AG09319 (cell line): ENCODE data around the gene PSMD2.

Experiments
- DNase-seq: peaks from one replicate; pipeline ENCODE4 v3.0.0-alpha.2; 2010; ENCODE audit warnings: low read depth; ENCODE audit errors: extremely low read depth
- TF ChIP-seq, protein P1 (sequence below): IDR thresholded peaks from 2 replicates; pipeline ENCODE4 v1.5.1; 2011; ENCODE audit warnings: low read depth, mild to moderate bottlenecking, inconsistent platforms, low read length, moderate library complexity

PSMD2 gene

DNA sequence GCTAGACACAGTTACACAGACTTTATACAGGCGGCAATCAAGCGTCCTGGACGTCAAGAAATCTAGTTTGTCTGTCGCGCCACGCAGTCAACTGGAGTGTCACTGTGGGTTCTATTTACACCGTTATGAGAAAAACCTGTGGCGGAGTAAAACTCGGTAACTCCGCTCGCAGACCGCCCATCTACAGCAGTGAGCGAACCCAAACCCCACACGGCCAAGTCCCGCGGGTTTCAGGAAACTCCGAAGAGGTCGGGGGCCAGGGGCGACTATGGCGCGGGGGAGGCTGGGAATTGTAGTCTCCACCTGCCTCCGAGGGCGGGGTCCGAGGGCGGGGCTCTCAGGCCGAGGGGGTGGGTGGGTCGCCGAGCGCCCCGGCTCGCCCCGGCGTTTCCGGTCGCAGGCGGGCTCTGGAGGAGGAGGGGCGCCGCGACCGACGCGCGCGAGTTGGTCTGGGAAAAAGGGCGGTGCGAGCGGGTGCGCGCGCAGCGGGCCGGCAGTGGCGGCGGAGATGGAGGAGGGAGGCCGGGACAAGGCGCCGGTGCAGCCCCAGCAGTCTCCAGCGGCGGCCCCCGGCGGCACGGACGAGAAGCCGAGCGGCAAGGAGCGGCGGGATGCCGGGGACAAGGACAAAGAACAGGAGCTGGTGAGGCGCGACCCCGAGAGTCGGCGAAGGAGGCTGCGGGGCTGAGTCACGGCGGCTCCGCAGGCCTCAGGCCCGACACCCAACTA, at the start of gene PSMD2:
Gene PSMD2 (plus strand): TSS at position 483 of the 729 bp plus-strand sequence. CDS start 26 bp downstream, at position 509.
- DNase-seq: peak; percentile 90
- TF ChIP-seq, protein P1, sequence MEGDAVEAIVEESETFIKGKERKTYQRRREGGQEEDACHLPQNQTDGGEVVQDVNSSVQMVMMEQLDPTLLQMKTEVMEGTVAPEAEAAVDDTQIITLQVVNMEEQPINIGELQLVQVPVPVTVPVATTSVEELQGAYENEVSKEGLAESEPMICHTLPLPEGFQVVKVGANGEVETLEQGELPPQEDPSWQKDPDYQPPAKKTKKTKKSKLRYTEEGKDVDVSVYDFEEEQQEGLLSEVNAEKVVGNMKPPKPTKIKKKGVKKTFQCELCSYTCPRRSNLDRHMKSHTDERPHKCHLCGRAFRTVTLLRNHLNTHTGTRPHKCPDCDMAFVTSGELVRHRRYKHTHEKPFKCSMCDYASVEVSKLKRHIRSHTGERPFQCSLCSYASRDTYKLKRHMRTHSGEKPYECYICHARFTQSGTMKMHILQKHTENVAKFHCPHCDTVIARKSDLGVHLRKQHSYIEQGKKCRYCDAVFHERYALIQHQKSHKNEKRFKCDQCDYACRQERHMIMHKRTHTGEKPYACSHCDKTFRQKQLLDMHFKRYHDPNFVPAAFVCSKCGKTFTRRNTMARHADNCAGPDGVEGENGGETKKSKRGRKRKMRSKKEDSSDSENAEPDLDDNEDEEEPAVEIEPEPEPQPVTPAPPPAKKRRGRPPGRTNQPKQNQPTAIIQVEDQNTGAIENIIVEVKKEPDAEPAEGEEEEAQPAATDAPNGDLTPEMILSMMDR: no peak

DNA sequence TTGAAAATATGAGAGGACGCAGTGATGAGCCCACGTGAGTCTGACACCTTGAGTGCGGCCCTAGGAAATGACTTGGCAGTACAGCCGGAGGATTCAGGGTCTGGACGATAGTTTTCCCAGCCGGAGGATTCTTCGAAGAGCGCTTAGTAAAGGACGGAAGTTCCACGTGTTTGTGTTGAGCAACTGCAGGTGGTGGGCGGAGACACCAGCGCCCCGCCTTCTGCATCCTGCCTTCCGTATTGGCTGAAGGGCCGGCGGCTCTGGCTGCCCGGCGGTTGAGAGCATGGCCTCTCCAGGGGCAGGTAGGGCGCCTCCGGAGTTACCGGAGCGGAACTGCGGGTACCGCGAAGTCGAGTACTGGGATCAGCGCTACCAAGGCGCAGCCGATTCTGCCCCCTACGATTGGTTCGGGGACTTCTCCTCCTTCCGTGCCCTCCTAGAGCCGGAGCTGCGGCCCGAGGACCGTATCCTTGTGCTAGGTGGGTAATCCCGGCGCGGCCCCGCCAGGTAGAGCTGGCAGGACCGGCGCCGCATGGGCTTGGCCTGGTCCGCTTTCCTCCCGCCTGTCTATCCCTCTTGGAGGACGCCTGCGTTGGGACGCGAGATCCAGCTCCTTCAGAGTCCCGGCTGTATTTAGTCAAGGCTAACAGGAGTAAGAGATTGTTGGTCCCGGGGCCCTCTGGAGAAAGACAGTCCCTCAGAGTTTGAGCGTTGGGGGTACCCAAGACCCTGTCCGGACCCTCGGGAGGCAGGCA, 49.5 kb upstream of the PSMD2 start, which contains the start of gene EEF1AKMT4:
Gene EEF1AKMT4 (plus strand): TSS at position 261 of the 755 bp plus-strand sequence. CDS start 23 bp downstream, at position 284.
- DNase-seq: peak; percentile 90

DNA sequence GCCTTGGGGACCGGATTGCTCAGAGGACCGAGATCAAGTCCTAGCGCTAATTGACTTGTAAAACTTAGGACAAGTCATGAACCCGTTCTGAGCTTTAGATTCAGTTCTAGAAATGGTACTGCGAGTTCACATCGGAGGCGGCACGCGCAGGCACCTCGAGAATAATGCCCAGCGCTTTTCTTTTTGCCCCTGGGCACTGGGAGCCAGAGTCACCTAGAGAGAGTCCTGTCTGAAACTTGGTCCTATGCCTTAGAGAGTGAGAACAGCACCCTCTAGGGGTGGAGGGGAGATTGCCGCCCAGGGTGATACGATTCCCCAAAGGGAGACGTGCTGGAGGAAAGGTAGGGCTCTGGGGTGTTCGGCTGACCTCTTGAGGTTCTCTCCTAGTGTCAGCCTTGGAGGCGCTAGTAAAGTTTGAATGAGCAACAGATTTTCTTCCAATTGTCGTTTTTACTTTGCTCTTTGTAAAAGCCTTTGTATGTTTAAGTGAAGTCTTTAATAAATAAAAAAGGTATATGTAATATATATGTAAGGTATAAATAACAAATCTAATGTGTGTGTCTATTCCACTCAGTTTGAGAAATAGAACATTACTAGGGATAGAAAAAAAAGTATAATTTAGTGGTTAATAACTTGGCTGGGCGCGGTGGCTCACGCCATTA, 48.7 kb upstream of the PSMD2 start:
- peak; percentile 54 for DNase-seq
- TF ChIP-seq, protein P1: peak; percentile 96

More for the DNA sequence above, 49.5 kb upstream of the PSMD2 start, which contains the start of gene EEF1AKMT4:
- TF ChIP-seq, protein P1: no peak; the same call in none of the 2 replicates

DNA sequence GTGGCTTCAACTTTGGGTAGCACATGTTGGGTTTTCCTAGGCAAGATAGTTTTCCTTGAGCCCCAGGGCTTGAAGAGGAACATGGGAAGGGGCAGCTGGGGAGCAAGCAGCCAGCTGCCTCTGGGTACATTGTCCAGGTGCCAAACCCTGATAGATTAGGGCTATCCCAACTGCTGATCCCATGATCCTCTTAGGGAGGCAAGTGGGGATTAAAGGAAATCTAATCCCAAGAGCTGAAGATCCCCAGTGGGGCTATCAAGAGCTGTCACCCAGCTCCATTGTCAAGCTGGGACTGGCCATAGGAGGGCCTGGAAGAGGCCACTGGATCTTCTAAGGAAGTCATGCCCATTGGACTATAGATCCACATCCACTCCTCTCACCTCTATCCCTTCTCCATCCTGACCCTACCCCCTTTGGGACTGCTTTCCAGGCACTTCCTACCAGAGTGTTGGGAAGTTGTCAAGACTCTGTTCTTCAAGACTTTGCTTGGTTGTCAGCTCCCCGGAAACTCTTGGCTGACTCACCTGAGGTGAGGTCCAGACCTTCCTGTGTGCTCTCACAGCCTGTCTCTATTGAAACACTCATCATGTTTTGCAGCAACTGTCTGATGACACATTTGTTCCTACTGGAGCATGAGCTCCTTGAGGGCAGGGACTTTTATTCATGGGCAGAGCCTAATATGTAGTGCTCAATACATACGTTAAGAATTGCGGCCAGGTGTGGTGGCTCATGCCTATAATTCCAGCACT, 43.6 kb upstream of the PSMD2 start:
- TF ChIP-seq, protein P1: no peak
- no peak for DNase-seq

DNA sequence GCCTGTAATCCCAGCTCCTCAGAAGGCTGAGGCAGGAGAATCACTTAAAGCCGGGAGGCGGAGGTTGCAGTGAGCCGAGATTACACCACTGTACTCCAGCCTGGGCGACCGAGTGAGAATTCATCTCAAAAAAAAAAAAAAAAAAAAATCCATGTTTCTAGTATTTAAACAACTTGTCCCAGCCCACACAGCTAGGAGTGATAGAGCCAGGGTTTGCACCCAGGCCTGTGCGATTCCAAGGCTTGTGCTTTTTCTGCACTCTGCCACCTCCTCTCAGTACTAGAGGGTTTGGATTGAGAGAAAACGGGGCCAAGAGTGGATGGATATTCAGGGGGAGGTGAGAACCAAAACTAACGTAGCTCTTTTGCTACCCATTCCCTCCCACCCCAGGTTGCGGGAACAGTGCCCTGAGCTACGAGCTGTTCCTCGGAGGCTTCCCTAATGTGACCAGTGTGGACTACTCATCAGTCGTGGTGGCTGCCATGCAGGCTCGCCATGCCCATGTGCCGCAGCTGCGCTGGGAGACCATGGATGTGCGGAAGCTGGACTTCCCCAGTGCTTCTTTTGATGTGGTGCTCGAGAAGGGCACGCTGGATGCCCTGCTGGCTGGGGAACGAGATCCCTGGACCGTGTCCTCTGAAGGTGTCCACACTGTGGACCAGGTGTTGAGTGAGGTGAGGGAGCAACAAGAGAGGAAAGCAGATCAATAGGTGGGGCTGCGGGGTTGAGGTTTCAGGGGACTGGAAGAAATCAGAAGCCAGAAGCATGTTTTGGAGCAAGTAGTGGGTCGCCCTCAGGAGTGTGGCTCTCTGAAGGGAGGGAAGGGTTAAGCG, 41.7 kb upstream of the PSMD2 start:
- TF ChIP-seq, protein P1: no peak
- DNase-seq: no peak

DNA sequence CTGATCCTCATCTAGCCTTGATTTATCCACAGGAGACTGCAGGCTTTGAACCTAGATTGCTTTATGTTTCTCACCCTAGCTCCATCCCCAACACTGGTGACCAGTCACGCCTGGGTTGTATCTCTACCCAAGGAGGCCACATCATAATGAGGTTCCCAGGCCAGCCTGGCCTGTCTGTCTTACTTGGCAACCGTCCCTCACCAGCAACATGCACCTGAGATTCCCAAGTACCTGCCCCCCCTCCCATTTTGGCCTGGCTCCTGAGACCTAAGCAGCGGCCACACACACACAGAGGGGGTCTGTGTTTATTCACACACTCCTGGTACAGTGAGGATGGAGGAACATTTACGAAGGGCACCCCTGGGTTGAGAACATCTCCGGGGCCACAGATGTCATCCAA, 40.1 kb upstream of the PSMD2 start:
- DNase-seq: no peak
- TF ChIP-seq, protein P1: no peak
